Measurements from ENCODE around the gene HOXD10. TPM values are rescaled to one million over a fixed set of nuclear protein-coding genes. Genes with fewer than 3 reads are reported as not detected.

HOXD10 gene
- total RNA-seq, 2 experiments from 2014 or later, result not detected

GRCh38 chr2:176114930-176115625 is 1.5 kb upstream of the HOXD10 start:
- CTCF ChIA-PET (ENCODE audit: unreplicated experiment), result no interaction called here
- no peaks in the 10 kb centered on the region for H4K20me1 ChIP-seq (ENCODE audit: insufficient read depth, low read length)
- intact Hi-C loops (cut with micrococcal nuclease; ENCODE audit: unreplicated experiment), result no loop called here
- DNase-seq (ENCODE audit: low spot score), result no peak
- H3K9me3 ChIP-seq (ENCODE audit: low read length), result no peaks in the 10 kb centered on the region
- no peak for TF ChIP-seq EZH2phosphoT487 (IDR thresholded peaks at IDR 0.05; ENCODE audit: borderline replicate concordance, low read depth, low read length)
- TF ChIP-seq CTCF (conservative IDR thresholded peaks at IDR 0.05; ENCODE audit: low read length), result no peak
- no peaks in the 10 kb centered on the region for H3K4me1 ChIP-seq (ENCODE audit: insufficient read depth, low read length, poor library complexity, severe bottlenecking)
- no peak overlapping the region for H2AFZ ChIP-seq (ENCODE audit: low read length)
- H3K4me3 ChIP-seq (ENCODE audit: low read depth, low read length, poor library complexity, severe bottlenecking), result no peak overlapping the region
- BruUV-seq (replicated peaks), result no TSS peak
- H3K9me2 ChIP-seq (ENCODE audit: insufficient read depth, low read length), result no peaks in the 10 kb centered on the region
- H3K4me2 ChIP-seq (ENCODE audit: low read length), result no peak overlapping the region
- POLR2A ChIA-PET, result no interaction called here
- H3K79me2 ChIP-seq (ENCODE audit: insufficient read depth, low read depth, low read length), result no peaks in the 10 kb centered on the region
- no peak overlapping the region for H3K27ac ChIP-seq (ENCODE audit: low read depth, low read length, poor library complexity, severe bottlenecking)
- H3K36me3 ChIP-seq (ENCODE audit: insufficient read depth, low read length), result no peaks in the 10 kb centered on the region

- TF ChIP-seq EZH2phosphoT487 (IDR thresholded peaks at IDR 0.05; ENCODE audit: borderline replicate concordance, low read depth, low read length) (no peak), CTCF (conservative IDR thresholded peaks at IDR 0.05; ENCODE audit: low read length) (no peak)
- no peaks in the 10 kb centered on the region for H3K9me3 ChIP-seq (ENCODE audit: low read length)
- BruUV-seq (replicated peaks), result no TSS peak
- no peaks in the 10 kb centered on the region for H3K79me2 ChIP-seq (ENCODE audit: insufficient read depth, low read depth, low read length)
- no peaks in the 10 kb centered on the region for H3K4me1 ChIP-seq (ENCODE audit: insufficient read depth, low read length, poor library complexity, severe bottlenecking)
- H4K20me1 ChIP-seq (ENCODE audit: insufficient read depth, low read length), result no peaks in the 10 kb centered on the region
- H2AFZ ChIP-seq (ENCODE audit: low read length), result no peak overlapping the region
- H3K4me3 ChIP-seq (ENCODE audit: low read depth, low read length, poor library complexity, severe bottlenecking), result no peak overlapping the region
- POLR2A ChIA-PET, result no interaction called here
- intact Hi-C loops (cut with micrococcal nuclease; ENCODE audit: unreplicated experiment), result no loop called here
- H3K27ac ChIP-seq (ENCODE audit: low read depth, low read length, poor library complexity, severe bottlenecking), result no peak overlapping the region
- H3K4me2 ChIP-seq (ENCODE audit: low read length), result no peak overlapping the region
- CTCF ChIA-PET (ENCODE audit: unreplicated experiment), result no interaction called here
- H3K9me2 ChIP-seq (ENCODE audit: insufficient read depth, low read length), result no peaks in the 10 kb centered on the region
- H3K36me3 ChIP-seq (ENCODE audit: insufficient read depth, low read length), result no peaks in the 10 kb centered on the region
- DNase-seq (ENCODE audit: low spot score), result no peak
Measured at GRCh38 chr2:176117162-176117822, 714 bp downstream of the HOXD10 start.

- H3K4me3 ChIP-seq (ENCODE audit: low read depth, low read length, poor library complexity, severe bottlenecking), result no peak overlapping the region
- no peak overlapping the region for H2AFZ ChIP-seq (ENCODE audit: low read length)
- no peaks in the 10 kb centered on the region for H3K79me2 ChIP-seq (ENCODE audit: insufficient read depth, low read depth, low read length)
- H3K36me3 ChIP-seq (ENCODE audit: insufficient read depth, low read length), result no peaks in the 10 kb centered on the region
- no peak for DNase-seq (ENCODE audit: low spot score)
- H3K27ac ChIP-seq (ENCODE audit: low read depth, low read length, poor library complexity, severe bottlenecking), result no peak overlapping the region
- CTCF ChIA-PET (ENCODE audit: unreplicated experiment), result no interaction called here
- no peak for TF ChIP-seq CTCF (conservative IDR thresholded peaks at IDR 0.05; ENCODE audit: low read length)
- TF ChIP-seq EZH2phosphoT487 (IDR thresholded peaks at IDR 0.05; ENCODE audit: borderline replicate concordance, low read depth, low read length), result no peak
- H3K4me2 ChIP-seq (ENCODE audit: low read length), result no peak overlapping the region
- intact Hi-C loops (cut with micrococcal nuclease; ENCODE audit: unreplicated experiment), result no loop called here
- no peaks in the 10 kb centered on the region for H3K9me2 ChIP-seq (ENCODE audit: insufficient read depth, low read length)
- no peaks in the 10 kb centered on the region for H3K9me3 ChIP-seq (ENCODE audit: low read length)
- no TSS peak for BruUV-seq (replicated peaks)
- H3K4me1 ChIP-seq (ENCODE audit: insufficient read depth, low read length, poor library complexity, severe bottlenecking), result no peaks in the 10 kb centered on the region
- POLR2A ChIA-PET, result no interaction called here
- H4K20me1 ChIP-seq (ENCODE audit: insufficient read depth, low read length), result no peaks in the 10 kb centered on the region
Measured at GRCh38 chr2:176117823-176118371, 1.3 kb downstream of the HOXD10 start.
